SU-DHL-6 (cell line): ENCODE data around the gene USO1.

Experiments used
- CTCF ChIP-seq: fragments of 200-600 bp; sonication (generic); IDR thresholded peaks from one replicate; pipeline ENCODE4 v1.5.1; 2017; ENCODE audit warnings: antibody characterized with exemption, mild to moderate bottlenecking, low read length, moderate library complexity; ENCODE audit not compliant: insufficient read depth, poor library complexity, severe bottlenecking
- EZH2phosphoT487 ChIP-seq: fragments of 200-600 bp; sonication (generic), shearing (Covaris generic); conservative IDR thresholded peaks from 2 replicates; pipeline ENCODE4 v1.6.1; 2018; ENCODE audit warnings: mild to moderate bottlenecking, antibody characterized with exemption, low read length, moderate library complexity, mixed read lengths

GRCh38 chr4:75769036-75769435 is 44.7 kb downstream of the USO1 start:
- no peak for TF ChIP-seq CTCF
- TF ChIP-seq EZH2phosphoT487 = no peak
